GM18508 (cell line): ENCODE data around the gene FAM110D.

Source experiments
- ATAC-seq: cut with Tn5 transposase; IDR thresholded peaks from one replicate; pipeline ENCODE4 v1.9.1; 2021; ENCODE audit warnings: moderate number of reproducible peaks; ENCODE audit not compliant: insufficient read depth, unreplicated experiment

FAM110D gene

GRCh38 chr1:26181586-26182382 lies 22.9 kb downstream of the FAM110D start:
- no peak for ATAC-seq

GRCh38 chr1:26182383-26182696 lies 23.5 kb downstream of the FAM110D start:
- ATAC-seq: no peak

- no peak for ATAC-seq
Observed at GRCh38 chr1:26184086-26184485, 25.2 kb downstream of the FAM110D start.

GRCh38 chr1:26184883-26185282 lies 26.0 kb downstream of the FAM110D start:
- ATAC-seq: no peak

GRCh38 chr1:26187882-26188281 lies 29.0 kb downstream of the FAM110D start:
- no peak for ATAC-seq

- ATAC-seq: no peak
Observed at GRCh38 chr1:26188477-26188876, 29.6 kb downstream of the FAM110D start.

- no peak for ATAC-seq
Observed at GRCh38 chr1:26189331-26189730, 30.5 kb downstream of the FAM110D start.

- no peak for ATAC-seq
Observed at GRCh38 chr1:26189751-26190275, 30.9 kb downstream of the FAM110D start.

GRCh38 chr1:26190373-26190987 lies 31.6 kb downstream of the FAM110D start, which contains the start of gene CATSPER4:
CATSPER4 (plus strand) TSS chr1:26190602; CDS start chr1:26190628, 26 bp downstream.
- ATAC-seq: no peak

GRCh38 chr1:26191739-26192138 lies 32.9 kb downstream of the FAM110D start:
- no peak for ATAC-seq

GRCh38 chr1:26195805-26196204 lies 36.9 kb downstream of the FAM110D start:
- ATAC-seq: no peak

GRCh38 chr1:26197301-26197700 lies 38.4 kb downstream of the FAM110D start:
- no peak for ATAC-seq

GRCh38 chr1:26197813-26198212 lies 38.9 kb downstream of the FAM110D start:
- no peak for ATAC-seq

GRCh38 chr1:26200413-26200812 lies 41.5 kb downstream of the FAM110D start:
- no peak for ATAC-seq

- ATAC-seq: no peak
Observed at GRCh38 chr1:26203642-26204318, 44.9 kb downstream of the FAM110D start.

- ATAC-seq: no peak
Observed at GRCh38 chr1:26210147-26210870, 51.4 kb downstream of the FAM110D start.

- no peak for ATAC-seq
Observed at GRCh38 chr1:26212726-26213125, 53.8 kb downstream of the FAM110D start.

GRCh38 chr1:26213335-26213905 lies 54.5 kb downstream of the FAM110D start:
- ATAC-seq: no peak
